ENCODE results near the gene HERC2. TPM values are rescaled to one million over a fixed set of nuclear protein-coding genes. Genes with fewer than 3 reads are reported as not detected.
A peak's percentile ranks its signal among the peaks of the same experiment; 100 is the strongest.

Gene HERC2
- total and polyA plus RNA-seq, 4 donors = 17.9 to 76.0 (median 39.8) TPM

GRCh38 chr15:28096411-28096669 lies 225.6 kb downstream of the HERC2 start:
- Histone ChIP-seq H3K4me3 (peak overlapping the region; percentile 23), H3K36me3 (ENCODE audit: control insufficient read depth in 4 of 4, insufficient read depth in 4 of 4, low read length in 4 of 4) (peaks cover 0 to 3% (median under 1%) of the 10 kb centered on the region in 4 donors), H3K4me1 (ENCODE audit: control insufficient read depth in 5 of 5, insufficient read depth in 5 of 5, low read length in 5 of 5) (peaks cover 0 to 51% (median 13%) of the 10 kb centered on the region in 5 donors), H3K27me3 (ENCODE audit: control insufficient read depth in 3 of 3, insufficient read depth in 3 of 3, low read length in 2 of 3) (peaks cover 0 to 13% (median 0%) of the 10 kb centered on the region in 3 donors), H3K9me3 (ENCODE audit: control insufficient read depth in 4 of 4, insufficient read depth in 3 of 4, low read length in 3 of 4) (peaks cover 0 to 3% (median under 1%) of the 10 kb centered on the region in 4 donors), H3K9ac (ENCODE audit: insufficient read depth in 1 of 2, low read length in 2 of 2) (peak overlapping the region in 1 of 2 donors; percentile 67), H3K27ac (ENCODE audit: low read depth in 1 of 2, low read length in 1 of 2) (peak overlapping the region in 1 of 2 donors; percentile 40)
- ATAC-seq (ENCODE audit: insufficient read depth, low FRiP score) (no peak), DNase-seq (peak in 1 of 3 donors; percentile 76)
- WGBS, 2 donors = 1 to 2% methylated on average over 13 of the region's 13 CpGs
- TF ChIP-seq CTCF (IDR thresholded peaks at IDR 0.05; ENCODE audit: control extremely low read depth, extremely low read depth) = no peak

DNA sequence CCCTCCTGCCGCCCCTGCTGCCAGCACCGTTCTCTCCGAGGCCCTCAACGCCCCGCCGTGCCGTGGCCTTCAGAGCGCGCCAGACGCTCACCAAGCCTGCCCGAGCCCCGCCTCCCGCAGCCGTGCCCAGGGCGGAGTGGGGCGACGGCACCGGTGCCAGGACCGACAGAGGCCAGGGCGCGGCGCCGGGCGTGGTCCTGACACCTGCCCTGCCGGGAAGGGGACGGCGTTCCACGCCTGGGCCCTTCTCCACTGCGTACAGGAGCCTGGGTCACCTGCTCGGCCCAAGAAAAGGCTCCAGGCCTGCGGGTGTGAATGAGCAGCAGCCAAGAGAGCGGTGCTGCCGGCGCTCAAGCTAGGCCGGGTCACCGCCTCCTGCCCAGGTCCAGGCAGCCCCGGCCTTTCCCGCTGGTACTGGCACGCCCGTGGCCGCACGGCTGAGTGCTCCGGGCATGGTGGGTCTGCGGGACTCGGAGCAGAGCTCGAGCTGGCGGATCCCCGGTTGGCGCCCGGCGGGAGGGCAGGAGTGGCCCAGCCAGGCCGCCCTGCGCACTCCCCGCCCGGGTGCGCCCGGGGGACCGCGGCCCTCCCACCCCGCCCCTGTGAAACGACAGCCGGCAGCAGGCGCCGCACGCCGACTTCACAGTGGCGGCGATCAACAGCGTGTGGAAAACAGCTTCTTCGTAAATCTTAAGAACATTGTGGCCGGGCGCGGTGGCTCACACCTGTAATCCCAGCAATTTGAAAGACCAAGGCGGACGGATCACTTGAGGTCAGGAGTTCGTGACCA lies 227.1 kb downstream of the HERC2 start:
- WGBS, 2 donors = 3 to 4% methylated on average over 51 to 76 of the region's 76 CpGs
- H3K36me3 ChIP-seq (ENCODE audit: control insufficient read depth in 4 of 4, insufficient read depth in 4 of 4, low read length in 4 of 4) = peaks cover 0 to 5% (median 2%) of the 10 kb centered on the region in 4 donors
- TF ChIP-seq CTCF (IDR thresholded peaks at IDR 0.05; ENCODE audit: control extremely low read depth, extremely low read depth) = no peak
- peak overlapping the region; percentile 28 for H3K4me3 ChIP-seq
- peaks cover 0 to 5% (median under 1%) of the 10 kb centered on the region in 4 donors for H3K9me3 ChIP-seq (ENCODE audit: control insufficient read depth in 4 of 4, insufficient read depth in 3 of 4, low read length in 3 of 4)
- peak overlapping the region in 1 of 2 donors; percentile 51 for H3K9ac ChIP-seq (ENCODE audit: insufficient read depth in 1 of 2, low read length in 2 of 2)
- ATAC-seq (ENCODE audit: insufficient read depth, low FRiP score) (peak; percentile 70), DNase-seq (peak; percentile 56 to 68 (median 61))
- H3K27ac ChIP-seq (ENCODE audit: low read depth in 1 of 2, low read length in 1 of 2) = peak overlapping the region; percentile 29 to 94
- H3K27me3 ChIP-seq (ENCODE audit: control insufficient read depth in 3 of 3, insufficient read depth in 3 of 3, low read length in 2 of 3) = peaks cover 0 to 7% (median 0%) of the 10 kb centered on the region in 3 donors
- H3K4me1 ChIP-seq (ENCODE audit: control insufficient read depth in 5 of 5, insufficient read depth in 5 of 5, low read length in 5 of 5) = peaks cover 0 to 51% (median 8%) of the 10 kb centered on the region in 5 donors

- WGBS, 2 donors = 42 to 59% methylated on average over 20 of the region's 20 CpGs
- peaks cover 0 to 45% (median 8%) of the 10 kb centered on the region in 5 donors for H3K4me1 ChIP-seq (ENCODE audit: control insufficient read depth in 5 of 5, insufficient read depth in 5 of 5, low read length in 5 of 5)
- H3K9ac ChIP-seq (ENCODE audit: insufficient read depth in 1 of 2, low read length in 2 of 2) = no peak overlapping the region
- H3K4me3 ChIP-seq = no peak overlapping the region
- H3K36me3 ChIP-seq (ENCODE audit: control insufficient read depth in 4 of 4, insufficient read depth in 4 of 4, low read length in 4 of 4) = peaks cover 0 to 5% (median 2%) of the 10 kb centered on the region in 4 donors
- H3K27me3 ChIP-seq (ENCODE audit: control insufficient read depth in 3 of 3, insufficient read depth in 3 of 3, low read length in 2 of 3) = peaks cover 0 to 4% (median 0%) of the 10 kb centered on the region in 3 donors
- DNase-seq = peak in 1 of 3 donors; percentile 33
- peaks cover 0 to 5% (median under 1%) of the 10 kb centered on the region in 4 donors for H3K9me3 ChIP-seq (ENCODE audit: control insufficient read depth in 4 of 4, insufficient read depth in 3 of 4, low read length in 3 of 4)
- TF ChIP-seq CTCF (IDR thresholded peaks at IDR 0.05; ENCODE audit: control extremely low read depth, extremely low read depth) = no peak
- no peak for ATAC-seq (ENCODE audit: insufficient read depth, low FRiP score)
- H3K27ac ChIP-seq (ENCODE audit: low read depth in 1 of 2, low read length in 1 of 2) = no peak overlapping the region
These were observed 228.0 kb downstream of the HERC2 start for GRCh38 chr15:28093752-28094535.
